Measurements from ENCODE around the gene PALD1.

DNA sequence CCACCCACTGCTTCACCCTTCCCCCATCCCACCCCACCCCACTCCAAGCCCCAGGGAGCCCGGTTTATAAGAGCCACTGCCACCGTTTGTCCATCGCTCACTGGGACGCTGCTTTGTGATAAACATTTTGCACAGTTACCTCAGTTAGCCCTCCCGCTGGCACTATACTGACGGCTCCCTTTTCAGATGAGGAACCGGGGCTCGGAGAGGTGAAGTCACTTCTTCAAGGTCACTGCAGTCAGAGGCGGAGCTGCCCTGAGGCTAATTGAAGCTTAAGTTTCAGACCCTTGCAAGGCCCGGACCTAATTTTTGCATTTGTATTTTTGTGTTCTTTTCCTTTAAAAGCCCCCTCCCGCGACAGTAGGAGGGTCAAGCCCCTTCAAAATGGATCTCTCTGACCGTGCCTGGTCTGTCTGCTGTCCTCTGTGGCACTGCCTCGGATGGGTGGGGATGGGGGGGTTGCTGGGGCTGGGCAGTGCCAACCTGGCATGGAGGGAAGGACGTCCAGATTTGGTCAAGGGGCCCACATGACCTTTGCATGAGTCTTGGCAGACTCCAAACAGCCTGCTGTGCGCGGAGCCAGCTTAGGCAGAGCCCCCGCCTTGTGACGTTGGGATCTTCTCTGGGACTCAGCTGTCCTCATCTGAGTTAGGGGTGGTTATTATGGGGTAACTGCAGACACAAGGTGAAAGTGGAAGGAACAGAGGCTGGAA lies 19.4 kb upstream of the PALD1 start:
- TF ChIP-seq, protein P1, sequence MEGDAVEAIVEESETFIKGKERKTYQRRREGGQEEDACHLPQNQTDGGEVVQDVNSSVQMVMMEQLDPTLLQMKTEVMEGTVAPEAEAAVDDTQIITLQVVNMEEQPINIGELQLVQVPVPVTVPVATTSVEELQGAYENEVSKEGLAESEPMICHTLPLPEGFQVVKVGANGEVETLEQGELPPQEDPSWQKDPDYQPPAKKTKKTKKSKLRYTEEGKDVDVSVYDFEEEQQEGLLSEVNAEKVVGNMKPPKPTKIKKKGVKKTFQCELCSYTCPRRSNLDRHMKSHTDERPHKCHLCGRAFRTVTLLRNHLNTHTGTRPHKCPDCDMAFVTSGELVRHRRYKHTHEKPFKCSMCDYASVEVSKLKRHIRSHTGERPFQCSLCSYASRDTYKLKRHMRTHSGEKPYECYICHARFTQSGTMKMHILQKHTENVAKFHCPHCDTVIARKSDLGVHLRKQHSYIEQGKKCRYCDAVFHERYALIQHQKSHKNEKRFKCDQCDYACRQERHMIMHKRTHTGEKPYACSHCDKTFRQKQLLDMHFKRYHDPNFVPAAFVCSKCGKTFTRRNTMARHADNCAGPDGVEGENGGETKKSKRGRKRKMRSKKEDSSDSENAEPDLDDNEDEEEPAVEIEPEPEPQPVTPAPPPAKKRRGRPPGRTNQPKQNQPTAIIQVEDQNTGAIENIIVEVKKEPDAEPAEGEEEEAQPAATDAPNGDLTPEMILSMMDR (IDR thresholded peaks at IDR 0.05) = no peak
- TF ChIP-seq POLR2A (IDR thresholded peaks at IDR 0.05) = no peak
- no peak for TF ChIP-seq EP300 (IDR thresholded peaks at IDR 0.05)

Measured in tibial nerve (tissue), 4 donors.